ENCODE measurements around the gene PDE4C.

- TF ChIP-seq, protein P1, sequence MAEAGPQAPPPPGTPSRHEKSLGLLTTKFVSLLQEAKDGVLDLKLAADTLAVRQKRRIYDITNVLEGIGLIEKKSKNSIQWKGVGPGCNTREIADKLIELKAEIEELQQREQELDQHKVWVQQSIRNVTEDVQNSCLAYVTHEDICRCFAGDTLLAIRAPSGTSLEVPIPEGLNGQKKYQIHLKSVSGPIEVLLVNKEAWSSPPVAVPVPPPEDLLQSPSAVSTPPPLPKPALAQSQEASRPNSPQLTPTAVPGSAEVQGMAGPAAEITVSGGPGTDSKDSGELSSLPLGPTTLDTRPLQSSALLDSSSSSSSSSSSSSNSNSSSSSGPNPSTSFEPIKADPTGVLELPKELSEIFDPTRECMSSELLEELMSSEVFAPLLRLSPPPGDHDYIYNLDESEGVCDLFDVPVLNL (CRISPR knock-in tag; IDR thresholded peaks at IDR 0.05; ENCODE audit: borderline replicate concordance, low read depth): no peak
- TF ChIP-seq CTCF (IDR thresholded peaks at IDR 0.05): no peak
- TF ChIP-seq, protein P2, sequence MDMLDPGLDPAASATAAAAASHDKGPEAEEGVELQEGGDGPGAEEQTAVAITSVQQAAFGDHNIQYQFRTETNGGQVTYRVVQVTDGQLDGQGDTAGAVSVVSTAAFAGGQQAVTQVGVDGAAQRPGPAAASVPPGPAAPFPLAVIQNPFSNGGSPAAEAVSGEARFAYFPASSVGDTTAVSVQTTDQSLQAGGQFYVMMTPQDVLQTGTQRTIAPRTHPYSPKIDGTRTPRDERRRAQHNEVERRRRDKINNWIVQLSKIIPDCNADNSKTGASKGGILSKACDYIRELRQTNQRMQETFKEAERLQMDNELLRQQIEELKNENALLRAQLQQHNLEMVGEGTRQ (CRISPR knock-in tag; IDR thresholded peaks at IDR 0.05): no peak
Measured at GRCh38 chr19:18194181-18194530, 32.1 kb downstream of the PDE4C start.
